ENCODE data around the gene ZC3H18.

Gene ZC3H18

DNA sequence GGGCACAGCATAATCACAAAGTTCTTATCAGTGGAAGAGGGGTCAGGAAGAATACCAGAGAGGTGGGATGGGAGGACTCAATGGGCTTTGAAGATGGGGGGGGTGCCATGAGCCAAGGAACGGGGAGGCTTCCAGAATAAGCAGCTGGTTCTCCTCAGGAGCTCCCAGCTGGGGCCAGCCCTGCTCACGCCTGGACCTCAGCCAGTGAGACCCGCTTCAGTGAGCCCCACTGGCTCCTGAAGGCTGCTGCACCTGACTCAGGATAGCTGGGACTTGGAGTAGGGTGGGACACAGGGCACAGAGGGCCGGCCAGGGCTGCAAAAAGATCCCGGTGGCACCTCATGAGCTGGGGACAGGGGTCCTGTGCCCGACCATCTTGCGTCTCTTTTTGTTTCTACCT lies 24.4 kb upstream of the ZC3H18 start:
- no peaks in the 10 kb centered on the region for H3K4me1 ChIP-seq (ENCODE audit: control insufficient read depth, insufficient read depth, low read length)
- H3K9ac ChIP-seq (ENCODE audit: low read length): no peak overlapping the region
- H3K4me3 ChIP-seq (ENCODE audit: low read length): no peak overlapping the region
- no peak overlapping the region for H3K27ac ChIP-seq (ENCODE audit: low read depth, low read length)
- no peaks in the 10 kb centered on the region for H3K36me3 ChIP-seq (ENCODE audit: control insufficient read depth, insufficient read depth, low read length)
- peaks cover 11% of the 10 kb centered on the region for H3K27me3 ChIP-seq (ENCODE audit: control insufficient read depth, insufficient read depth, low read length)

DNA sequence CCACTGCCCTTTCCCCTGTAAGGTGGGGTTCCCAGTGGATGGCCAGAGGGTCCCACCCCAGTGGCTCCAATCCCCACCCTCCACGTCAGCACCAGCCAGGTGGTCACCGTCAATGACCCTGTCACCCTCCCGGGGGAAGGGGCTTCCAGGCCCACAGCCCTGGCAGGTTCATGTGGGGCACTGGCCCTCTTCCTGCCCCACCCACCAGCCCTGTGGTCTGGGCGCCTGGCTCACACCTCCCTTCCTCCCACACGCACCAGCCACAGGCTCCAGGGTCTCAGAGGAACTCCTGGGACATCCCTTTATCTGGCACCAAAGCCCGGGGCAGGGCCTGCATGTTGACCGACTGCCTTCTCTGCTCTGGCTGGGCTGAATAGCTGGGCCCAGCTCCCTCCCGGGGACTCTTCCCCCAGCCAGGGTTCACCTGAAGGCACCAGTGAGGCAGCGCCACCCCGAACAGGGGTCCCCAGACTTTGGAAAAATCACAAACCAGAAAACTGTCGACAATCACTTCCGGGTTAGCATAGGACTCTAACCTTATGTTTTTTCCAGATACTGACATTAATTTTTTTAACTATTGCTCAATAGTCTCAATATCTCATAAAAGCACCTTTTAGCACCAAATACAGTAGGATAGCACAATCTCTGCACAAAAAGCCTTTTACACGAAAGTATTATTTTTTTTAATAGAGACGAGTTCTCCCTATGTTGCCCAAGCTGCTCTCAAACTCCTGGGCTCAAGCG lies 21.9 kb upstream of the ZC3H18 start:
- no peak overlapping the region for H3K9ac ChIP-seq (ENCODE audit: low read length)
- H3K27me3 ChIP-seq (ENCODE audit: control insufficient read depth, insufficient read depth, low read length): peaks cover 5% of the 10 kb centered on the region
- H3K36me3 ChIP-seq (ENCODE audit: control insufficient read depth, insufficient read depth, low read length): no peaks in the 10 kb centered on the region
- H3K27ac ChIP-seq (ENCODE audit: low read depth, low read length): no peak overlapping the region
- H3K4me1 ChIP-seq (ENCODE audit: control insufficient read depth, insufficient read depth, low read length): no peaks in the 10 kb centered on the region
- H3K4me3 ChIP-seq (ENCODE audit: low read length): no peak overlapping the region

DNA sequence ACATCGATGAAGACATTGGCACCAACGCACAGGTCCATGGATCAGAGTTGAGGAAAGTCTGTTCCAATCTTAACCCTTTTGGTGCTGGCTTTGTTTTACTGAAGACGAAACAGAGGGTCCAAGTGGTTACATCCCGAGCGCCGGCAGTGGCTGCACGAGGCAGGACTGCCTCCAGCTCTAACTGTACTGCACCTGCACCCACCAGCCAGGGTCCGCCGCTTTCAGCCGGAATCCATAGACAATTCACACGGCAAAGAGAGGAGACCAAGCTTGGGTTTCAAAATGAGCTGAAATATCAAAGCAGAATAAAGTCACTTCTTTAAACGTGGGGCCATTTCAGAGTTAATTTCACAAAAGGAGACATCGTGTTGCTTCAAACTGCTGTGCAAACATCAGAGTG lies 21.2 kb upstream of the ZC3H18 start:
- Histone ChIP-seq H3K9ac (ENCODE audit: low read length) (no peak overlapping the region), H3K4me3 (ENCODE audit: low read length) (no peak overlapping the region), H3K36me3 (ENCODE audit: control insufficient read depth, insufficient read depth, low read length) (no peaks in the 10 kb centered on the region), H3K27ac (ENCODE audit: low read depth, low read length) (no peak overlapping the region), H3K4me1 (ENCODE audit: control insufficient read depth, insufficient read depth, low read length) (no peaks in the 10 kb centered on the region), H3K27me3 (ENCODE audit: control insufficient read depth, insufficient read depth, low read length) (peaks cover 5% of the 10 kb centered on the region)

DNA sequence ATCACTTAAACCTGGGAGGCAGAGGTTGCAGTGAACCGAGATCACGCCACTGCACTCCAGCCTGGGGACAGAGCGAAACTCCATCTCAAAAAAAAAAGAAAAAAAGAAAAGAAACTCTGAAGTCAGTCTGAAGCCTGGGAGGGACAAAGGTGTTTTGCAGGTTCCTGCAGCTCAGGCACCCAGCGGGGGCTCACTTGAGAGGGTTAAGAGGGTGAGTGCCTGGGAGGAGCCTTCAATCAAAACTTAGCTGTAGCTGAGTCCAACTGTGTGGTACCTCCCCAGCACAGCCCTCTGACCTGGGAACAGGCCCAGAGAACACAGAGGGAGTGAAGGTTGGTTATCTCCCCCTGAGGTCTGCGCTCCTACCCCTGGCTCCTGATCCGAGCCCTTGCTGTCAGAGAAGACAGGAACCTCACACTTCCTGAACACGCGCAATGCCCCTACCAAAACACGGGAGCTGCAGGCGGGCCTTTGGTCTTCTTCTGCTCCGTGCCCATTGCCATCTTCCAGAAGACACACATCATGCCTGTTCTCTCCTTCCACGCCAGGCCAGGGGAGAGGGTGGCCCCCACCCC lies 20.4 kb upstream of the ZC3H18 start:
- no peaks in the 10 kb centered on the region for H3K4me1 ChIP-seq (ENCODE audit: control insufficient read depth, insufficient read depth, low read length)
- H3K27me3 ChIP-seq (ENCODE audit: control insufficient read depth, insufficient read depth, low read length): peaks cover 5% of the 10 kb centered on the region
- H3K36me3 ChIP-seq (ENCODE audit: control insufficient read depth, insufficient read depth, low read length): no peaks in the 10 kb centered on the region
- no peak overlapping the region for H3K27ac ChIP-seq (ENCODE audit: low read depth, low read length)
- no peak overlapping the region for H3K9ac ChIP-seq (ENCODE audit: low read length)
- no peak overlapping the region for H3K4me3 ChIP-seq (ENCODE audit: low read length)

DNA sequence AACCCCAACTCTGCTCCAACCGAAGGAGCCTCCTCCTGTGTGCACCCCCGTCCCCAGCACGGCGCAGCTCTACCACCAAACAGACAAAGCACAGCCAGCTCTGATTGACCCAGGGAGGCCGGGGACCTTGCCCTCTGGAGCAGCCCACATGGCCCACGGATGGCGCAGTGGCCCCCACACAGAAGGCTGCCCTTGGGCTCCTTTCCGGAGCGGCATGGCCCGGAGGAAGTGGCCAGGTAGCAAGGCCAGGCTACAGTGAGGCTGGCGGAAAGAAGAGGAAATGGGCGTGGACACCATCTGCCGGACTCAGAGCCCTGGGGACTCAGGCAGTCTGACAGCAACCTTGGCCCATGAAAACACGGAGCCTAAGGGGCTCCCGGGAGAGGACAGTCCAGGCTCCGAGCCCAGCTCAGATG lies 19.9 kb upstream of the ZC3H18 start:
- Histone ChIP-seq H3K4me1 (ENCODE audit: control insufficient read depth, insufficient read depth, low read length) (no peaks in the 10 kb centered on the region), H3K27me3 (ENCODE audit: control insufficient read depth, insufficient read depth, low read length) (peaks cover 5% of the 10 kb centered on the region), H3K27ac (ENCODE audit: low read depth, low read length) (no peak overlapping the region), H3K4me3 (ENCODE audit: low read length) (no peak overlapping the region), H3K36me3 (ENCODE audit: control insufficient read depth, insufficient read depth, low read length) (no peaks in the 10 kb centered on the region), H3K9ac (ENCODE audit: low read length) (no peak overlapping the region)

DNA sequence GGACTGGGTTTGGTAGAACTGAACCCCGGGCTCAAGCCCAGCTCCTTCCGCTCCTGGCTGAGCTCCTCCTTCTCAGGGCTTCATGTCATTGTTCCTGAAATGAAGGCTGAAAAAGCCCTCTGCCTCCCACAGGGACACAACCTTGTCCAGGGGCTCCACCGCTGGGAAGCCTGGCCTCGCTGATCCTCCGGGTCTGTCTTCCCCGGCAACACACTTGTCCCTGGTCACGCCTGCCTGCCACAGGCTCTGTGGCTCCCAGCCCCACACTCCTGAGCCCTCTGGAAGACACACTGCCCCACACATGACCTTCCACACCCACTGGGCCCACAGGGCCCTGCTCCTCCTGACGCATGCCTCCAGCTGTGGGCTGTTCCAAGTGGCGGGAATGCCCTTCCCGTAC lies 18.0 kb upstream of the ZC3H18 start:
- no peaks in the 10 kb centered on the region for H3K27me3 ChIP-seq (ENCODE audit: control insufficient read depth, insufficient read depth, low read length)
- no peak overlapping the region for H3K9ac ChIP-seq (ENCODE audit: low read length)
- no peaks in the 10 kb centered on the region for H3K4me1 ChIP-seq (ENCODE audit: control insufficient read depth, insufficient read depth, low read length)
- no peaks in the 10 kb centered on the region for H3K36me3 ChIP-seq (ENCODE audit: control insufficient read depth, insufficient read depth, low read length)
- H3K4me3 ChIP-seq (ENCODE audit: low read length): no peak overlapping the region
- H3K27ac ChIP-seq (ENCODE audit: low read depth, low read length): no peak overlapping the region

DNA sequence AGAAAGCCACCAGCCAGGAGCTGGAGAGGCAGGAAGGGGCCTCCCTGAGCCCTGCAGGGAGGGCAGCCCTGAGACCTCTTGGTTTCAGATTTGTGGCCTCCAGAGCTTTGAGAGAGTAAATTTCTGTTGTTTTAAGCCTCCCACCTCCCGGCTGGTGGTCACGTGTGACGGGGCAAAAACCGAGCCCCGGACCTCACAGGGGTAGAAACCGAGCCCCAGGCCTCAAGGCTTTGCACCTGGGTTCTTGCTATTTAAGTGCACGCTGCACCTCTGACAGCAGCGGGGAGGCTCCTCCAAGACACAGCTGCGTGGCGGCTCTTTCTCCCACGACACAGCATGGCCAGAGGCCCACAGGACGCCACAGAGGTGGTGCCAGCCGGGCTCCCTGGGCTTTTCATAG lies 17.4 kb upstream of the ZC3H18 start:
- H3K27me3 ChIP-seq (ENCODE audit: control insufficient read depth, insufficient read depth, low read length): no peaks in the 10 kb centered on the region
- no peaks in the 10 kb centered on the region for H3K4me1 ChIP-seq (ENCODE audit: control insufficient read depth, insufficient read depth, low read length)
- no peak overlapping the region for H3K27ac ChIP-seq (ENCODE audit: low read depth, low read length)
- no peaks in the 10 kb centered on the region for H3K36me3 ChIP-seq (ENCODE audit: control insufficient read depth, insufficient read depth, low read length)
- H3K9ac ChIP-seq (ENCODE audit: low read length): no peak overlapping the region
- no peak overlapping the region for H3K4me3 ChIP-seq (ENCODE audit: low read length)

DNA sequence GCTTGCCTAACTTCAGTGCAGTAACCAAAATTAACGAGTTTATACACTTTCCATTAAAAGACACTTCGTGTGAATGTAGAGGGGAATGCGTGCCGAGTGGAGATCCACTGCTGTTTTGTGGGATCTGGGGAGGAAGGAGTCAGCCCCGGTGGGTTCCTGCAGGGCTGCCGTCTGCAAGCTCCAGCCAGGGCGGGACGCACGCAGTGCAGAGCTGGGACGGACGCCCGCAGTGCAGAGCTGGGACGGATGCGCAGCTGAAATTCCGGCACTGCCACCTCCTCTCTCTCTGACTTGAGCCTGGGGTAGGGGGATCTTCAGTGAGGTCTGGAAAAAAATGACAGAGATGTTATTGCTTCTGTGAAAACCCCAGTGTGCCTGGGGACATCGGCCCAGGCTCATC lies 16.5 kb upstream of the ZC3H18 start:
- Histone ChIP-seq H3K27me3 (ENCODE audit: control insufficient read depth, insufficient read depth, low read length) (peaks cover 2% of the 10 kb centered on the region), H3K27ac (ENCODE audit: low read depth, low read length) (no peak overlapping the region), H3K4me3 (ENCODE audit: low read length) (no peak overlapping the region), H3K9ac (ENCODE audit: low read length) (no peak overlapping the region), H3K4me1 (ENCODE audit: control insufficient read depth, insufficient read depth, low read length) (no peaks in the 10 kb centered on the region), H3K36me3 (ENCODE audit: control insufficient read depth, insufficient read depth, low read length) (no peaks in the 10 kb centered on the region)

DNA sequence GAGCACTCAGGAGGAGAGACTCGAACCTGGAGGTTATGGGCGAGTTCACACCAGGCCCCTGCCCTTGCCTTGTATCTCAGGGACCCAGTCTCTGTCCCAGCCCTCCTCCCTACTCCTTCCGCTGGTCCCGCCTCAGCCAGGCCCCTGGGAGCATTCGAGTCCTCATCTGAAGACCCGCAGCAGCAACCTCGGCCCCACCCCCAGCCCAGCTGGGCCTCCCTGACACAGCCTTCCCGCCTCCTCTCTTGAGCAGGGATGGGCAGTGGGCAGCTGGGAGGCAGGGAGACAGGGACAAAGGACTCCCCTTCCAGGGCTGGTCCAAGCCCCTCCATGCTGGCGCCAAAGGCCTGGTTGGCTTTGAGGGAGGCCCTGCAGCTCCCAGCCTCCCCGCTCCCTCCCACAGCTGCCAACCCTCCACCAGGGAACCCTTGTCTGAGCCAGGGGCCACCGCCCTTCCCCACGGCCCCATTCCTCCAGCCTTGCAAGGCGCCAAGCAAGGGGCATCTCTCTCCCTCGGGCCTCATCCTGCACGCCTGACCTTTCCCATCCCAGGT lies 15.4 kb upstream of the ZC3H18 start:
- Histone ChIP-seq H3K27ac (ENCODE audit: low read depth, low read length) (no peak overlapping the region), H3K27me3 (ENCODE audit: control insufficient read depth, insufficient read depth, low read length) (peaks cover 2% of the 10 kb centered on the region)

DNA sequence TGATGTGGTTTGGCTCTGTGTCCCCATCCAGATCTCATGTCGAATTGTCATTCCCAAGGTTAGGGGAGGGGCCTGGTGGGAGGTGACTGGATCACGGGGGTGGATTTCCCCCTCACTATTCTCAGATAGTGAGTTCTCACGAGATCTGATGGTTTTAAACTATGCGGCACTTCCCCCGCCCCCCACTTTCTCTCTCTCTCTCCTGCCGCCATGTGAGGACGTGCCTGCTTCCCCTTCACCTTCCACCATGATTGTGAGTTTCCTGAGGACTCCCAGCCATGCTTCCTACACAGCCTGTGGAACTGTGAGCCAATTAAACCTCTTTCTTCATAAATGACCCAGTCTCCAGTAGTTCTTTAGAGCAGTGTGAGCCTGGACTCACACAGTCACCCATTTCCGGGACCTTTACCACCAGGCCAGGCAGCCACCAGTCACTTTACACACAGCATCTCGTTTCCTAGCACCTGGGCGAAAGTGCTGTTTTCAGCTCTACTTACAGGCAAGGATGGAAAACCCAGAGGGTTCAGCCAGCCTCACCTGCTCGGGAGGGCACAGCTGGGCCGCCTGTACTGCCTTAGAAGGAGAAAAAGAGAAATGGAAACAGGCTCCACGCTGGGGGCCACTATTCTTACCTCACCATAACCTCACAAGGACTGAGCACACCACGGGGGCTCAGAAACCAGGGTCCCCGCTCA lies 13.8 kb upstream of the ZC3H18 start:
- H3K27me3 ChIP-seq (ENCODE audit: control insufficient read depth, insufficient read depth, low read length): peaks cover 2% of the 10 kb centered on the region
- H3K36me3 ChIP-seq (ENCODE audit: control insufficient read depth, insufficient read depth, low read length): no peaks in the 10 kb centered on the region
- H3K9ac ChIP-seq (ENCODE audit: low read length): no peak overlapping the region
- no peaks in the 10 kb centered on the region for H3K4me1 ChIP-seq (ENCODE audit: control insufficient read depth, insufficient read depth, low read length)
- no peak overlapping the region for H3K4me3 ChIP-seq (ENCODE audit: low read length)
- H3K27ac ChIP-seq (ENCODE audit: low read depth, low read length): no peak overlapping the region

More for the DNA sequence above, 15.4 kb upstream of the ZC3H18 start:
- H3K4me3 ChIP-seq (ENCODE audit: low read length): no peak overlapping the region
- no peaks in the 10 kb centered on the region for H3K4me1 ChIP-seq (ENCODE audit: control insufficient read depth, insufficient read depth, low read length)
- no peak overlapping the region for H3K9ac ChIP-seq (ENCODE audit: low read length)
- no peaks in the 10 kb centered on the region for H3K36me3 ChIP-seq (ENCODE audit: control insufficient read depth, insufficient read depth, low read length)

DNA sequence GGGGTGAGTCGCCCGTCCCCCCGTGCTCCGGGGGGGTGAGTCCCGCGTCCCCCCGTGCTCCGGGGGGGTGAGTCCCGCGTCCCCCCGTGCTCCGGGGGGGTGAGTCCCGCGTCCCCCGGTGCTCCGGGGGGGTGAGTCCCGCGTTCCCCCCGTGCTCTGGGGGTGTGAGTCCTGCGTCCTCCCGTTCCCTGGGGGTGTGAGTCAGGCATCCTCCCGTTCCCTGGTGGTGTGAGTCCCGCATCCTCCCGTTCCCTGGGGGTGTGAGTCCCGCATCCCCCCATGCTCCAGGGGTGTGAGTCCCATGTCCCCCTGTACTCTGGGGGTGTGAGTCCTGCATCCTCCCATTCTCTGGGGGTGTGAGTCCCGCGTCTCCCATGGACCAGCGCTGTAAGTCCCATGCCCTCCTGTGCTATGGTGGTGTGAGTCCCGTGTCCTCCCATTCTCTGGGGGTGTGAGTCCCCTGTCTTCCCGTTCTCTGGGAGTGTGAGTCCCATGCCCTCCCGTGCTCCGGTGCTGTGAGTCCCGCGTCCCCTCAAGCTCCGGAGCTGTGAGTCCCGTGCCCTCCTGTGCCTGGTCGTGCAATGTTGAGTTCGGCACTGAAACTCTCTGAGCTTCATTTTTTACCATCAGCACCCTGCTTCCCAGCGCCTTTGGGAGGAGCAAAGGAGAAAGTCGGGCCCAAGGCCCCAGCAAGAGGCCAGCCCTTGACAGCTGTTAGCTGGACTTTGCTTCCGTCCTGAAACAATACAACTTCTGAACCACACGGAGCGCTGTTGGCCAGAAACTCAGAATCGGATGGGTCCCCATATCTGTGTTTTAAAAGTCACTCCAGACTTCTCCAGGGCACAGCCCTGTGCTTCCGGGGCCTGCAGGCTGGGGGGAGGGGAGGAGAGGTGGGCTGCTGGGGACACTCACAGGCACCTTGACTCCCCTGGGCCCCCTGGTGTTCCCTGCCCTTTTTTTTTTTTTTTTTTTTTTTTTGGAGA lies 11.5 kb upstream of the ZC3H18 start:
- no peaks in the 10 kb centered on the region for H3K36me3 ChIP-seq (ENCODE audit: control insufficient read depth, insufficient read depth, low read length)
- H3K4me3 ChIP-seq (ENCODE audit: low read length): no peak overlapping the region
- H3K27ac ChIP-seq (ENCODE audit: low read depth, low read length): no peak overlapping the region
- no peaks in the 10 kb centered on the region for H3K4me1 ChIP-seq (ENCODE audit: control insufficient read depth, insufficient read depth, low read length)
- H3K27me3 ChIP-seq (ENCODE audit: control insufficient read depth, insufficient read depth, low read length): peaks cover 2% of the 10 kb centered on the region
- no peak overlapping the region for H3K9ac ChIP-seq (ENCODE audit: low read length)
